Neural progenitor cell (in vitro differentiated cells): ENCODE measurements around the gene MACO1.

Experiments used
- EZH2phosphoT487 ChIP-seq: fragments of 200-600 bp; sonication (generic); IDR thresholded peaks from 2 replicates; pipeline ENCODE4 v1.6.1; 2017; ENCODE audit warnings: antibody characterized with exemption
- TF ChIP-seq, protein P1 (sequence below): fragments of 200-600 bp; sonication (generic); IDR thresholded peaks from 2 replicates; pipeline ENCODE4 v1.5.1; 2017; ENCODE audit warnings: antibody characterized with exemption, mild to moderate bottlenecking

GRCh38 chr1:25543425-25544242 lies 112.9 kb downstream of the MACO1 start, which contains the start of gene LDLRAP1:
- TF ChIP-seq, protein P1, sequence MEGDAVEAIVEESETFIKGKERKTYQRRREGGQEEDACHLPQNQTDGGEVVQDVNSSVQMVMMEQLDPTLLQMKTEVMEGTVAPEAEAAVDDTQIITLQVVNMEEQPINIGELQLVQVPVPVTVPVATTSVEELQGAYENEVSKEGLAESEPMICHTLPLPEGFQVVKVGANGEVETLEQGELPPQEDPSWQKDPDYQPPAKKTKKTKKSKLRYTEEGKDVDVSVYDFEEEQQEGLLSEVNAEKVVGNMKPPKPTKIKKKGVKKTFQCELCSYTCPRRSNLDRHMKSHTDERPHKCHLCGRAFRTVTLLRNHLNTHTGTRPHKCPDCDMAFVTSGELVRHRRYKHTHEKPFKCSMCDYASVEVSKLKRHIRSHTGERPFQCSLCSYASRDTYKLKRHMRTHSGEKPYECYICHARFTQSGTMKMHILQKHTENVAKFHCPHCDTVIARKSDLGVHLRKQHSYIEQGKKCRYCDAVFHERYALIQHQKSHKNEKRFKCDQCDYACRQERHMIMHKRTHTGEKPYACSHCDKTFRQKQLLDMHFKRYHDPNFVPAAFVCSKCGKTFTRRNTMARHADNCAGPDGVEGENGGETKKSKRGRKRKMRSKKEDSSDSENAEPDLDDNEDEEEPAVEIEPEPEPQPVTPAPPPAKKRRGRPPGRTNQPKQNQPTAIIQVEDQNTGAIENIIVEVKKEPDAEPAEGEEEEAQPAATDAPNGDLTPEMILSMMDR, result no peak
- TF ChIP-seq EZH2phosphoT487, result no peak
